ENCODE measurements around the gene SIGLEC10. TPM values are rescaled to one million over a fixed set of nuclear protein-coding genes. Genes with fewer than 3 reads are reported as not detected.
A peak's percentile ranks its signal among the peaks of the same experiment; 100 is the strongest.

SIGLEC10 gene
- total and polyA plus RNA-seq, 9 of the 15 experiments (the other 6 are each of a cell fraction or from before 2014, with no cell fraction given): 0.10 to 1.8 (median 0.82) TPM

DNA sequence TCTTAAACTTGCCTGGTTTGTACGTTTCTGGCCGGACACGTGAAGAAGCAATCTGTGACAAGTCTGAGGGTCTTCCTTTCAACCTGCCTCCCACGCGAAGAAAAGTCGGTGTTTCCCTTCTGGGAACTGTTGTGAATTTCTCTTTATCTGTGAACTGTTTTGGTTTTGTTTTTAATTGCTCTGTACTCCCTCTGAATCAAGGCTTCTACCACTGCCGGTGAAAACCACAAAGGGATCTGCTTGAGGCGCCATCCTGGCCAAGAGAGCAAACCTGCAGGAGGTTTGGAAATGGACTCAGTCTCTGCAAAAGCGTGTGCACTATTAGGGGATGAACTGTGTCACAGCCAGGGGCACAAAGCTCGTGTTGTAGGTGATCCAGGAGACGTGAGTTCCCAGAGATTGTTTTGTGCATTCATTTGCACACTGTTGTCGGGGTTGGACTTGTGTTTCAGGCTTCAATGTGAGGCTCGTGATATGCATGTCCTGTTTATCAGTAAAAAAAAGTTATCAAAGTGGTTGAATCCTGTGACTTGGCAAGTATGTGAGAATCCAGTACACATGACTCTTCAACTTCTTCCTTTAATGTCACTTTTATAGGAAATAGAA lies 31.1 kb upstream of the SIGLEC10 start (continued):
- TF ChIP-seq ELF4 (CRISPR knock-in tag; IDR thresholded peaks at IDR 0.05): no peak
- TF ChIP-seq, protein P1, sequence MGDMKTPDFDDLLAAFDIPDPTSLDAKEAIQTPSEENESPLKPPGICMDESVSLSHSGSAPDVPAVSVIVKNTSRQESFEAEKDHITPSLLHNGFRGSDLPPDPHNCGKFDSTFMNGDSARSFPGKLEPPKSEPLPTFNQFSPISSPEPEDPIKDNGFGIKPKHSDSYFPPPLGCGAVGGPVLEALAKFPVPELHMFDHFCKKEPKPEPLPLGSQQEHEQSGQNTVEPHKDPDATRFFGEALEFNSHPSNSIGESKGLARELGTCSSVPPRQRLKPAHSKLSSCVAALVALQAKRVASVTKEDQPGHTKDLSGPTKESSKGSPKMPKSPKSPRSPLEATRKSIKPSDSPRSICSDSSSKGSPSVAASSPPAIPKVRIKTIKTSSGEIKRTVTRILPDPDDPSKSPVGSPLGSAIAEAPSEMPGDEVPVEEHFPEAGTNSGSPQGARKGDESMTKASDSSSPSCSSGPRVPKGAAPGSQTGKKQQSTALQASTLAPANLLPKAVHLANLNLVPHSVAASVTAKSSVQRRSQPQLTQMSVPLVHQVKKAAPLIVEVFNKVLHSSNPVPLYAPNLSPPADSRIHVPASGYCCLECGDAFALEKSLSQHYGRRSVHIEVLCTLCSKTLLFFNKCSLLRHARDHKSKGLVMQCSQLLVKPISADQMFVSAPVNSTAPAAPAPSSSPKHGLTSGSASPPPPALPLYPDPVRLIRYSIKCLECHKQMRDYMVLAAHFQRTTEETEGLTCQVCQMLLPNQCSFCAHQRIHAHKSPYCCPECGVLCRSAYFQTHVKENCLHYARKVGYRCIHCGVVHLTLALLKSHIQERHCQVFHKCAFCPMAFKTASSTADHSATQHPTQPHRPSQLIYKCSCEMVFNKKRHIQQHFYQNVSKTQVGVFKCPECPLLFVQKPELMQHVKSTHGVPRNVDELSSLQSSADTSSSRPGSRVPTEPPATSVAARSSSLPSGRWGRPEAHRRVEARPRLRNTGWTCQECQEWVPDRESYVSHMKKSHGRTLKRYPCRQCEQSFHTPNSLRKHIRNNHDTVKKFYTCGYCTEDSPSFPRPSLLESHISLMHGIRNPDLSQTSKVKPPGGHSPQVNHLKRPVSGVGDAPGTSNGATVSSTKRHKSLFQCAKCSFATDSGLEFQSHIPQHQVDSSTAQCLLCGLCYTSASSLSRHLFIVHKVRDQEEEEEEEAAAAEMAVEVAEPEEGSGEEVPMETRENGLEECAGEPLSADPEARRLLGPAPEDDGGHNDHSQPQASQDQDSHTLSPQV (IDR thresholded peaks at IDR 0.05): no peak
- no peak for TF ChIP-seq NELFE (IDR thresholded peaks at IDR 0.05; ENCODE audit: insufficient read depth, insufficient read length)
- peak; percentile 63; the same call in 1 of the 2 replicates for TF ChIP-seq MECOM (CRISPR knock-in tag; IDR thresholded peaks at IDR 0.05)
- no peak for TF ChIP-seq ZC3H8 (IDR thresholded peaks at IDR 0.05)
- TF ChIP-seq TCF7L2 (IDR thresholded peaks at IDR 0.05; ENCODE audit: low read depth, low read length): no peak
- no peak for TF ChIP-seq SMARCB1 (IDR thresholded peaks at IDR 0.05; ENCODE audit: insufficient read length, low read depth)
- no peak for TF ChIP-seq THRA (IDR thresholded peaks at IDR 0.05)
- TF ChIP-seq RBM15 (IDR thresholded peaks at IDR 0.05; ENCODE audit: insufficient read depth, low read length): no peak
- TF ChIP-seq BHLHE40 (IDR thresholded peaks at IDR 0.05; ENCODE audit: low read length): peak; percentile 53; the same call in 1 of the 2 replicates
- TF ChIP-seq POLR2H (tag; IDR thresholded peaks at IDR 0.05; ENCODE audit: low read depth): no peak
- TF ChIP-seq HMGN3 (IDR thresholded peaks at IDR 0.05; ENCODE audit: borderline replicate concordance, extremely low read depth, insufficient read length, low read depth, low read length): no peak
- 0 out of 2 replicates have a peak, but pooled peaks have one; percentile 32 for TF ChIP-seq TAL1 (IDR thresholded peaks at IDR 0.05)
- 0 out of 2 replicates have a peak, but pooled peaks have one; percentile 18 for TF ChIP-seq ZNF766 (CRISPR knock-in tag; conservative IDR thresholded peaks at IDR 0.05)
- TF ChIP-seq RHOXF2B (CRISPR knock-in tag; conservative IDR thresholded peaks at IDR 0.05): no peak
- TF ChIP-seq ZBTB17 (CRISPR knock-in tag; IDR thresholded peaks at IDR 0.05): 0 out of 2 replicates have a peak, but pooled peaks have one; percentile 52
- no peak for TF ChIP-seq DMBX1 (CRISPR knock-in tag; IDR thresholded peaks at IDR 0.05; ENCODE audit: borderline replicate concordance)
- peak; percentile 20; the same call in 1 of the 2 replicates for TF ChIP-seq ETV1 (tag; conservative IDR thresholded peaks at IDR 0.05; ENCODE audit: low read depth)
- TF ChIP-seq CAMTA2 (CRISPR knock-in tag; conservative IDR thresholded peaks at IDR 0.05): no peak
- peak; percentile 18; the same call in 1 of the 2 replicates for TF ChIP-seq NFE2 (IDR thresholded peaks at IDR 0.05; ENCODE audit: low read depth)
- TF ChIP-seq, protein P2, sequence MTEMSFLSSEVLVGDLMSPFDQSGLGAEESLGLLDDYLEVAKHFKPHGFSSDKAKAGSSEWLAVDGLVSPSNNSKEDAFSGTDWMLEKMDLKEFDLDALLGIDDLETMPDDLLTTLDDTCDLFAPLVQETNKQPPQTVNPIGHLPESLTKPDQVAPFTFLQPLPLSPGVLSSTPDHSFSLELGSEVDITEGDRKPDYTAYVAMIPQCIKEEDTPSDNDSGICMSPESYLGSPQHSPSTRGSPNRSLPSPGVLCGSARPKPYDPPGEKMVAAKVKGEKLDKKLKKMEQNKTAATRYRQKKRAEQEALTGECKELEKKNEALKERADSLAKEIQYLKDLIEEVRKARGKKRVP (CRISPR knock-in tag; IDR thresholded peaks at IDR 0.05): 0 out of 2 replicates have a peak, but pooled peaks have one; percentile 9
- TF ChIP-seq HDAC1 (IDR thresholded peaks at IDR 0.05): peak in 1 of 2 experiments; percentile 61; a peak in 1 of 4 replicates
- TF ChIP-seq RNF2 (IDR thresholded peaks at IDR 0.05): peak; percentile 50; the same call in 1 of the 2 replicates

All from K562 (cell line).